ENCODE results near the gene ADIPOR2.

- TF ChIP-seq CTCF (IDR thresholded peaks at IDR 0.05) = no peak
- no peak for TF ChIP-seq POLR2A (IDR thresholded peaks at IDR 0.05)
Measured at GRCh38 chr12:1697271-1697670, 6.4 kb downstream of the ADIPOR2 start.
